VCaP (cell line): Measurements from ENCODE around the gene ADCY5.

Experiments used
- H3K27ac ChIP-seq: fragments of 450-650 bp; 2 replicates; pipeline ENCODE4 v1.5.1; 2017
- CTCF ChIP-seq: fragments of 450-650 bp; conservative IDR thresholded peaks from 2 replicates; pipeline ENCODE4 v1.5.1; 2017; ENCODE audit warnings: mild to moderate bottlenecking, moderate library complexity

The ADCY5 gene

GRCh38 chr3:123301331-123302184 is 147.3 kb downstream of the ADCY5 start:
- no peak for TF ChIP-seq CTCF
- H3K27ac ChIP-seq, result no peak overlapping the region

- no peak for TF ChIP-seq CTCF
- H3K27ac ChIP-seq, result no peak overlapping the region
These were observed 148.3 kb downstream of the ADCY5 start for GRCh38 chr3:123300583-123300982.

- no peak for TF ChIP-seq CTCF
These were observed 148.8 kb downstream of the ADCY5 start for GRCh38 chr3:123300056-123300455.

GRCh38 chr3:123299581-123299980 is 149.3 kb downstream of the ADCY5 start:
- no peak for TF ChIP-seq CTCF
- no peak overlapping the region for H3K27ac ChIP-seq

More at GRCh38 chr3:123300056-123300455, 148.8 kb downstream of the ADCY5 start:
- no peak overlapping the region for H3K27ac ChIP-seq

- no peak for TF ChIP-seq CTCF
- no peak overlapping the region for H3K27ac ChIP-seq
These were observed 150.0 kb downstream of the ADCY5 start for GRCh38 chr3:123298903-123299302.

GRCh38 chr3:123297627-123297899 is 151.3 kb downstream of the ADCY5 start:
- no peak; the same call in 1 of the 2 replicates for TF ChIP-seq CTCF
- H3K27ac ChIP-seq, result no peak overlapping the region

- no peak for TF ChIP-seq CTCF
These were observed 151.9 kb downstream of the ADCY5 start for GRCh38 chr3:123296836-123297626.

More at GRCh38 chr3:123296836-123297626, 151.9 kb downstream of the ADCY5 start:
- no peak overlapping the region for H3K27ac ChIP-seq
